Trophoblast cell (in vitro differentiated cells and primary cell): ENCODE measurements around the gene ALG10.
"Not testable (repeated sequence)": the region's sequence is repeated elsewhere in the genome, so short reads cannot be mapped to it uniquely, and the experiment has no call there.

Source experiments
- DNase-seq, 2 donors: peaks; one replicate each; pipeline ENCODE4 v3.0.0-alpha.2; 2016
- H2AFZ ChIP-seq: 2 replicates; pipeline ENCODE4 v1.6.1; 2013; ENCODE audit warnings: low read length, moderate library complexity, mild to moderate bottlenecking; ENCODE audit not compliant: insufficient read depth, poor library complexity
- H2AK5ac ChIP-seq: 2 replicates; pipeline ENCODE4 v1.6.1; 2013; ENCODE audit warnings: mild to moderate bottlenecking, low read length
- H2BK120ac ChIP-seq: 2 replicates; pipeline ENCODE4 v1.6.1; 2013; ENCODE audit warnings: low read length, mild to moderate bottlenecking, moderate library complexity; ENCODE audit not compliant: insufficient read depth, poor library complexity
- H2BK12ac ChIP-seq: 2 replicates; pipeline ENCODE4 v1.6.1; 2013; ENCODE audit warnings: mild to moderate bottlenecking, low read length, moderate library complexity
- H2BK5ac ChIP-seq: 2 replicates; pipeline ENCODE4 v1.6.1; 2013; ENCODE audit warnings: low read length, low read depth, moderate library complexity, mild to moderate bottlenecking; ENCODE audit not compliant: poor library complexity
- H3K14ac ChIP-seq: 2 replicates; pipeline ENCODE4 v1.6.1; 2013; ENCODE audit warnings: mild to moderate bottlenecking, low read length
- H3K18ac ChIP-seq: 2 replicates; pipeline ENCODE4 v1.6.1; 2013; ENCODE audit warnings: mild to moderate bottlenecking, low read length
- H3K23ac ChIP-seq: 2 replicates; pipeline ENCODE4 v1.6.1; 2013; ENCODE audit warnings: low read length
- H3K27ac ChIP-seq: 2 replicates; pipeline ENCODE4 v1.5.1; 2013; ENCODE audit warnings: low read depth, mild to moderate bottlenecking, inconsistent platforms, low read length, moderate library complexity
- H3K27me3 ChIP-seq: 2 replicates; pipeline ENCODE4 v1.6.1; 2013; ENCODE audit warnings: inconsistent platforms, mild to moderate bottlenecking, low read length, moderate library complexity; ENCODE audit not compliant: insufficient read depth
- H3K36me3 ChIP-seq, 2 experiments: 1 replicate in 1 of 2; 2 replicates in 1 of 2; pipeline ENCODE4 v1.6.1; 2013; ENCODE audit warnings: low read length in 2 of 2, mild to moderate bottlenecking in 2 of 2, moderate library complexity in 1 of 2; ENCODE audit not compliant: insufficient read depth in 2 of 2, control insufficient read depth in 1 of 2
- H3K4ac ChIP-seq: 2 replicates; pipeline ENCODE4 v1.6.1; 2013; ENCODE audit warnings: low read depth, mild to moderate bottlenecking, low read length, moderate library complexity
- H3K4me1 ChIP-seq, 2 experiments: 1 replicate in 1 of 2; 2 replicates in 1 of 2; pipeline ENCODE4 v1.6.1; 2013; ENCODE audit warnings: low read length in 2 of 2, mild to moderate bottlenecking in 2 of 2, moderate library complexity in 1 of 2; ENCODE audit not compliant: insufficient read depth in 2 of 2, control insufficient read depth in 1 of 2
- H3K4me2 ChIP-seq: 2 replicates; pipeline ENCODE4 v1.6.1; 2013; ENCODE audit warnings: inconsistent platforms, mild to moderate bottlenecking, low read length, moderate library complexity
- H3K4me3 ChIP-seq: 2 replicates; pipeline ENCODE4 v1.5.1; 2013; ENCODE audit warnings: mild to moderate bottlenecking, low read depth, low read length, inconsistent platforms
- H3K79me1 ChIP-seq: one replicate; pipeline ENCODE4 v1.6.1; 2013; ENCODE audit warnings: low read length
- H3K79me2 ChIP-seq: 2 replicates; pipeline ENCODE4 v1.6.1; 2013; ENCODE audit warnings: low read length, mild to moderate bottlenecking; ENCODE audit not compliant: control insufficient read depth, insufficient read depth, poor library complexity
- H3K9ac ChIP-seq: 2 replicates; pipeline ENCODE4 v1.6.1; 2013; ENCODE audit warnings: mild to moderate bottlenecking, low read length
- H3K9me3 ChIP-seq: 2 replicates; pipeline ENCODE4 v1.6.1; 2013; ENCODE audit warnings: low read depth, mild to moderate bottlenecking, control low read depth, inconsistent platforms, low read length; ENCODE audit not compliant: insufficient read depth
- H4K12ac ChIP-seq: 2 replicates; pipeline ENCODE4 v1.6.1; 2013; ENCODE audit warnings: low read depth, mild to moderate bottlenecking, low read length, moderate library complexity
- H4K8ac ChIP-seq: 2 replicates; pipeline ENCODE4 v1.6.1; 2013; ENCODE audit warnings: low read depth, mild to moderate bottlenecking, low read length, moderate library complexity
- H4K91ac ChIP-seq: one replicate; pipeline ENCODE4 v1.6.1; 2013; ENCODE audit warnings: low read depth, mild to moderate bottlenecking, low read length, moderate library complexity
- WGBS: extraction: QIAGEN DNeasy Blood & Tissue Kit; methylation state at CpG from one replicate; pipeline ENCODE4 v1.1.7; 2013; ENCODE audit warnings: missing lambda C conversion rate; ENCODE audit not compliant: insufficient read length, insufficient coverage; ENCODE audit errors: extremely low coverage; 5-methylcytosine and 5-hydroxymethylcytosine counted together

ALG10 gene

GRCh38 chr12:34038357-34038756 is 16.1 kb downstream of the ALG10 start:
- H3K36me3 ChIP-seq, H3K9me3 ChIP-seq, H3K4ac ChIP-seq, H2AK5ac ChIP-seq, H3K4me3 ChIP-seq, H4K12ac ChIP-seq, H3K79me1 ChIP-seq, H3K4me1 ChIP-seq, H4K8ac ChIP-seq, H2BK5ac ChIP-seq, H3K9ac ChIP-seq, H3K4me2 ChIP-seq, H3K79me2 ChIP-seq, H2BK120ac ChIP-seq, H2BK12ac ChIP-seq, H3K27ac ChIP-seq, H3K18ac ChIP-seq, H4K91ac ChIP-seq, H3K14ac ChIP-seq, H2AFZ ChIP-seq, H3K23ac ChIP-seq, H3K27me3 ChIP-seq: not testable (repeated sequence)
- DNase-seq: peak in 1 of 2 donors; percentile 59
- no CpG with 5 or more reads among the region's 3 CpGs for WGBS

DNA sequence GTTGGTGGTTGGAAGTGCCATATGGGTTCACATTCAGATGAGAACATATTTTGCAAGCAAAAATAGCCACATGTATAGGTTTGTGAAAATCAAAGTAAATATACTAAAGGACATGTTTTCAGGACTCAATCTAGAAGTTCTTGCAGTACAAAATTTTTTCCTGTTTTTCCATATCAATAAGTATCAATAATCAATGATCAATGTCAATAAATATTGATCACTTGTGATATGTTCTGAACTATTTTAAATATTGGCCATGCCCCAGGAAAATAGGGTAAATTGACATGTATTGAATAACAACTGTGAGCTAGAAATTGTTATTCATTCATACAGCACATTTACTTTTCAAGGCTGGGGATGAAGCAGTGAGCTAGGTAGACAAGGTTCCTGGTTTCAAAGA is 24.3 kb downstream of the ALG10 start:
- no peak overlapping the region for H2AFZ ChIP-seq
- DNase-seq: no peak

GRCh38 chr12:34047855-34048254 is 25.6 kb downstream of the ALG10 start:
- not testable (repeated sequence) for H2AK5ac ChIP-seq
- no CpG with 5 or more reads among the region's 2 CpGs for WGBS

More for the DNA sequence above, 24.3 kb downstream of the ALG10 start:
- Histone ChIP-seq H4K8ac (no peak overlapping the region), H4K91ac (no peak overlapping the region), H3K23ac (no peak overlapping the region), H4K12ac (no peak overlapping the region), H3K27ac (no peak overlapping the region), H2AK5ac (no peak overlapping the region), H3K18ac (no peak overlapping the region), H2BK120ac (no peak overlapping the region), H3K9me3 (peaks cover 10% of the 10 kb centered on the region), H3K27me3 (no peaks in the 10 kb centered on the region), H3K4me1 (no peaks in the 10 kb centered on the region), H3K14ac (no peak overlapping the region), H3K4ac (no peak overlapping the region), H3K79me2 (no peaks in the 10 kb centered on the region), H3K79me1 (no peaks in the 10 kb centered on the region), H3K4me3 (no peak overlapping the region), H3K9ac (no peak overlapping the region), H2BK12ac (no peak overlapping the region), H3K36me3 (no peaks in the 10 kb centered on the region), H2BK5ac (no peak overlapping the region), H3K4me2 (no peak overlapping the region)

DNA sequence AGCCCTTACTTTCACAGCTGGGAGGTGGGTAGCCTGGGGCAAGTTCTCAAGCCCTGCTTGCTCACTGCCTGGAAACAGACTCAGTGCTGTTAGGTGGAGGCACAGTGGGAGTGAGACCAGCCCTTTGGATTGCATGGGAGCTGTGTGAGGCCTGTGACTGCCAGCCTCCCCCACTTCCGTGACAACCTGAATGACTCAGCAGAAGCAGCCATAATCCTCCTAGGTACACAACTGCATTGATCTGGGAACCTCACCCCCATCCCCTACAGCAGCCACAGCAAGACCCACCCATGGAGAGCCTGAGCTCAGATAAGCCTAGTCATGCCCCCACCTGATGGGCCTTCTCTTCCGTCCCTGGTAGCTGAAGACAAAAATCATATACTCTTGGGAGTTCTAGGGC is 26.4 kb downstream of the ALG10 start:
- Histone ChIP-seq H2BK5ac (no peak overlapping the region), H3K36me3 (no peaks in the 10 kb centered on the region), H2AK5ac (no peak overlapping the region)

More at GRCh38 chr12:34047855-34048254, 25.6 kb downstream of the ALG10 start:
- H3K4ac ChIP-seq, H3K4me2 ChIP-seq, H3K18ac ChIP-seq, H4K8ac ChIP-seq, H3K23ac ChIP-seq, H3K36me3 ChIP-seq, DNase-seq, H2BK5ac ChIP-seq, H3K9ac ChIP-seq, H4K91ac ChIP-seq, H2BK12ac ChIP-seq, H3K79me1 ChIP-seq, H4K12ac ChIP-seq, H3K4me3 ChIP-seq, H3K27ac ChIP-seq, H3K4me1 ChIP-seq, H3K79me2 ChIP-seq, H2AFZ ChIP-seq, H3K27me3 ChIP-seq, H2BK120ac ChIP-seq, H3K9me3 ChIP-seq, H3K14ac ChIP-seq: not testable (repeated sequence)

More for the DNA sequence above, 26.4 kb downstream of the ALG10 start:
- H3K9me3 ChIP-seq: peaks cover 10% of the 10 kb centered on the region
- H3K27ac ChIP-seq: no peak overlapping the region
- H2AFZ ChIP-seq: no peak overlapping the region
- H3K18ac ChIP-seq: no peak overlapping the region
- H3K23ac ChIP-seq: no peak overlapping the region
- WGBS: no CpG with 5 or more reads among the region's 2 CpGs
- H2BK12ac ChIP-seq: no peak overlapping the region
- no peak overlapping the region for H4K91ac ChIP-seq
- no peaks in the 10 kb centered on the region for H3K79me1 ChIP-seq
- no peaks in the 10 kb centered on the region for H3K79me2 ChIP-seq
- no peaks in the 10 kb centered on the region for H3K27me3 ChIP-seq
- no peak overlapping the region for H3K4me2 ChIP-seq
- H3K4me1 ChIP-seq: no peaks in the 10 kb centered on the region
- H4K8ac ChIP-seq: no peak overlapping the region
- H3K4me3 ChIP-seq: no peak overlapping the region
- no peak overlapping the region for H3K14ac ChIP-seq
- no peak overlapping the region for H3K9ac ChIP-seq
- DNase-seq: no peak
- no peak overlapping the region for H2BK120ac ChIP-seq
- no peak overlapping the region for H4K12ac ChIP-seq
- H3K4ac ChIP-seq: no peak overlapping the region
